DND-41 (cell line): ENCODE results near the gene SH3TC1.

Experiments used
- CTCF ChIP-seq: IDR thresholded peaks from 2 replicates; pipeline ENCODE4 v1.5.1; 2012; ENCODE audit warnings: borderline replicate concordance, low read length, moderate library complexity, mild to moderate bottlenecking; ENCODE audit not compliant: poor library complexity, severe bottlenecking; ENCODE audit errors: extremely low read depth
- EZH2 ChIP-seq: IDR thresholded peaks from 3 replicates; pipeline ENCODE4 v1.6.1; 2012; ENCODE audit warnings: borderline replicate concordance, low read depth, mild to moderate bottlenecking, moderate library complexity, low read length, inconsistent platforms; ENCODE audit not compliant: severe bottlenecking

- no peak for TF ChIP-seq CTCF
- no peak for TF ChIP-seq EZH2
Observed at GRCh38 chr4:8274066-8274652, 75.1 kb downstream of the SH3TC1 start.
